HCT116 (cell line): Measurements from ENCODE around the gene OR2B2. TPM values are rescaled to one million over a fixed set of nuclear protein-coding genes. Genes with fewer than 3 reads are reported as not detected.

Experiments used
- ATAC-seq: fragments of 200-7000 bp; cut with Tn5 transposase; 2 replicates; pipeline ENCODE4 v1.9.1; 2020; ENCODE audit warnings: mild to moderate bottlenecking, moderate library complexity
- BruUV-seq: library from RNA; stranded (reverse); fragments of 400-500 nt; replicated peaks from 2 replicates; lab custom pipeline; 2021; lab: Mats Ljungman, UMichigan
- CTCF ChIA-PET: fragments of 300-600 bp; sonication (Branson Sonifier 250); formaldehyde crosslinking; loops from one replicate; lab custom pipeline; 2021; ENCODE audit warnings: antibody characterized with exemption; lab: Charles Lee
- POLR2A ChIA-PET: fragments of 300-600, 350-600 bp; sonication (Branson Sonifier 250); formaldehyde crosslinking; loops from one replicate; lab custom pipeline; 2021; ENCODE audit warnings: antibody characterized with exemption; lab: Charles Lee
- RAD21 ChIA-PET, 2 experiments: fragments of 300-600 bp; sonication (Branson Sonifier 250); formaldehyde crosslinking; loops; one replicate each; lab custom pipeline; 2023; ENCODE audit warnings: low total read pairs in 2 of 2; ENCODE audit not compliant: uncharacterized antibody in 2 of 2, unreplicated experiment in 2 of 2, low non-redundant PET in 1 of 2; lab: Charles Lee
- DNase-seq: peaks from one replicate; pipeline ENCODE4 v3.0.0-alpha.2; 2010; ENCODE audit warnings: low read depth, low spot score
- H2AFZ ChIP-seq: fragments of 200-600 bp; shearing (Covaris generic), sonication (generic); 2 replicates; pipeline ENCODE4 v1.6.1; 2017; ENCODE audit warnings: low read depth, mixed run types, mixed read lengths, antibody characterized with exemption, low read length; ENCODE audit not compliant: poor library complexity, severe bottlenecking
- H3K27ac ChIP-seq: 2 replicates; pipeline ENCODE4 v1.5.1; 2012; ENCODE audit warnings: low read depth, low read length
- H3K27me3 ChIP-seq: fragments of 200-600 bp; sonication (generic); 2 replicates; pipeline ENCODE4 v1.6.1; 2016; ENCODE audit warnings: mixed run types, low read length, mixed read lengths; ENCODE audit not compliant: insufficient read depth
- H3K36me3 ChIP-seq, 2 experiments: fragments of 200-500 bp in 1 of 2; fragments of 200-600 bp in 1 of 2; sonication (Bioruptor generic) in 1 of 2; sonication (generic) in 1 of 2; 2 replicates each; pipeline versions ENCODE4 v1.5.1 to v1.6.1; 2014 to 2016; ENCODE audit warnings: low read length in 2 of 2, inconsistent platforms in 1 of 2, mixed read lengths in 1 of 2, mixed run types in 1 of 2; ENCODE audit not compliant: insufficient read depth in 2 of 2, control insufficient read depth in 1 of 2
- H3K4me1 ChIP-seq, 2 experiments: fragments of 200-600 bp in 1 of 2; sonication (generic) in 1 of 2; 2 replicates each; pipeline versions ENCODE4 v1.5.1 to v1.6.1; 2012 to 2017; ENCODE audit warnings: low read length in 2 of 2, inconsistent platforms in 1 of 2, mild to moderate bottlenecking in 1 of 2, mixed read lengths in 1 of 2, mixed run types in 1 of 2, moderate library complexity in 1 of 2; ENCODE audit not compliant: insufficient read depth in 2 of 2, control insufficient read depth in 1 of 2
- H3K4me2 ChIP-seq: fragments of 200-600 bp; sonication (generic); 2 replicates; pipeline ENCODE4 v1.6.1; 2017; ENCODE audit warnings: mixed run types, low read length, mixed read lengths
- H3K4me3 ChIP-seq, 2 experiments: fragments of 200-600 bp in 1 of 2; sonication (generic) in 1 of 2; replicated peaks in 1 of 2; 2 replicates each; pipeline ENCODE4 v1.5.1; 2011 to 2016; ENCODE audit warnings: low read length in 2 of 2, control low read depth in 1 of 2, low read depth in 1 of 2, mild to moderate bottlenecking in 1 of 2, mixed read lengths in 1 of 2, mixed run types in 1 of 2
- H3K79me2 ChIP-seq: fragments of 200-600 bp; sonication (generic); 2 replicates; pipeline ENCODE4 v1.6.1; 2017; ENCODE audit warnings: mild to moderate bottlenecking, mixed run types, low read length, moderate library complexity, mixed read lengths; ENCODE audit not compliant: insufficient read depth
- H3K9ac ChIP-seq: fragments of 200-600 bp; sonication (generic); 2 replicates; pipeline ENCODE4 v1.6.1; 2016; ENCODE audit warnings: low read length, mixed read lengths
- H3K9me2 ChIP-seq: fragments of 200-600 bp; sonication (generic), shearing (Covaris generic); 2 replicates; pipeline ENCODE4 v1.6.1; 2017; ENCODE audit warnings: mixed run types, mild to moderate bottlenecking, moderate library complexity; ENCODE audit not compliant: insufficient read depth
- H3K9me3 ChIP-seq, 2 experiments: fragments of 200-500 bp in 1 of 2; fragments of 200-600 bp in 1 of 2; sonication (Bioruptor generic) in 1 of 2; sonication (generic) in 1 of 2; 2 replicates each; pipeline ENCODE4 v1.6.1; 2014 to 2017; ENCODE audit warnings: low read length in 2 of 2, mixed read lengths in 2 of 2, inconsistent platforms in 1 of 2, low read depth in 1 of 2, mild to moderate bottlenecking in 1 of 2, mixed run types in 1 of 2, moderate library complexity in 1 of 2; ENCODE audit not compliant: control insufficient read depth in 1 of 2, insufficient read depth in 1 of 2
- H4K20me1 ChIP-seq: fragments of 200-600 bp; sonication (generic), shearing (Covaris generic); 2 replicates; pipeline ENCODE4 v1.6.1; 2017; ENCODE audit warnings: mixed run types, mild to moderate bottlenecking, moderate library complexity; ENCODE audit not compliant: insufficient read depth
- CTCF ChIP-seq, 3 experiments: fragments of 200-600 bp in 1 of 3; sonication (generic) in 1 of 3; IDR thresholded peaks in 2 of 3; conservative IDR thresholded peaks in 1 of 3; 2 replicates each; pipeline ENCODE4 v1.5.1; 2012 to 2017; ENCODE audit warnings: low read depth in 2 of 3, low read length in 2 of 3, antibody characterized with exemption in 1 of 3, borderline replicate concordance in 1 of 3, control low read depth in 1 of 3, mild to moderate bottlenecking in 1 of 3, mixed read lengths in 1 of 3, mixed run types in 1 of 3, moderate library complexity in 1 of 3; ENCODE audit not compliant: insufficient read depth in 1 of 3
- EGR1 ChIP-seq: IDR thresholded peaks from 2 replicates; pipeline ENCODE4 v1.6.1; 2012; ENCODE audit warnings: low read depth
- ELF1 ChIP-seq: IDR thresholded peaks from 2 replicates; pipeline ENCODE4 v1.6.1; 2012; ENCODE audit warnings: low read depth, borderline replicate concordance
- EZH2 ChIP-seq: fragments of 200-600 bp; sonication (generic); IDR thresholded peaks from 2 replicates; pipeline ENCODE4 v1.6.1; 2017; ENCODE audit warnings: antibody characterized with exemption, mixed run types
- EZH2phosphoT487 ChIP-seq: fragments of 200-600 bp; IDR thresholded peaks from 2 replicates; pipeline ENCODE4 v1.6.1; 2018; ENCODE audit warnings: antibody characterized with exemption, borderline replicate concordance
- FOSL1 ChIP-seq: IDR thresholded peaks from 2 replicates; pipeline ENCODE4 v1.6.1; 2012; ENCODE audit warnings: low read depth
- JUND ChIP-seq: IDR thresholded peaks from 2 replicates; pipeline ENCODE4 v1.6.1; 2012
- POLR2AphosphoS5 ChIP-seq: IDR thresholded peaks from 2 replicates; pipeline ENCODE4 v1.6.1; 2011; ENCODE audit warnings: mild to moderate bottlenecking, low read depth, low read length, moderate library complexity
- RAD21 ChIP-seq: IDR thresholded peaks from 2 replicates; pipeline ENCODE4 v1.6.1; 2012; ENCODE audit warnings: low read depth, mild to moderate bottlenecking
- SIN3A ChIP-seq: IDR thresholded peaks from 2 replicates; pipeline ENCODE4 v1.6.1; 2012; ENCODE audit warnings: low read depth
- SP1 ChIP-seq: IDR thresholded peaks from 2 replicates; pipeline ENCODE4 v1.6.1; 2012; ENCODE audit warnings: low read depth
- ZFX ChIP-seq: fragments of 450-650 bp; IDR thresholded peaks from 2 replicates; pipeline ENCODE4 v1.6.1; 2017
- ZNF274 ChIP-seq: fragments of 200-500 bp; sonication (Bioruptor generic); IDR thresholded peaks from 2 replicates; pipeline ENCODE4 v1.6.1; 2014; ENCODE audit warnings: mild to moderate bottlenecking, low read depth, low read length, inconsistent platforms
- intact Hi-C: fragments of 100-400 bp; cut with micrococcal nuclease; formaldehyde crosslinking; loops from 2 replicates; pipeline ENCODE4 v1.10.0; 2022
- total RNA-seq: library from RNA; stranded (reverse); gene quantifications from one replicate; pipeline ENCODE4 v1.2.1, GENCODE V29; 2021; ENCODE audit not compliant: unreplicated experiment

OR2B2 gene
- total RNA-seq, 1 experiment from 2014 or later: not detected

- ChIA-PET RAD21 (no interaction called here), CTCF (no interaction called here), POLR2A (no interaction called here)
- Histone ChIP-seq H3K4me2 (no peak overlapping the region), H3K4me1 (no peaks in the 10 kb centered on the region), H3K27ac (no peak overlapping the region), H3K9ac (no peak overlapping the region), H3K79me2 (no peaks in the 10 kb centered on the region), H3K36me3 (no peaks in the 10 kb centered on the region), H3K9me3 (no peaks in the 10 kb centered on the region), H3K27me3 (no peaks in the 10 kb centered on the region), H2AFZ (no peak overlapping the region), H3K4me3 (no peak overlapping the region), H3K9me2 (no peaks in the 10 kb centered on the region), H4K20me1 (no peaks in the 10 kb centered on the region)
- ATAC-seq: no peak
- BruUV-seq: no TSS peak
- intact Hi-C loops: no loop called here
- TF ChIP-seq SIN3A: no peak
- no peak for TF ChIP-seq CTCF (IDR thresholded peaks at IDR 0.05 in 2 of 3, conservative IDR thresholded peaks at IDR 0.05 in 1 of 3; ENCODE audit: borderline replicate concordance in 1 of 3, insufficient read depth in 1 of 3, low read depth in 2 of 3, low read length in 2 of 3)
- no peak for TF ChIP-seq EZH2
- TF ChIP-seq ZNF274: no peak
- no peak for TF ChIP-seq EGR1
- TF ChIP-seq SP1: no peak
- TF ChIP-seq ZFX: no peak
- TF ChIP-seq RAD21: no peak
- TF ChIP-seq FOSL1: no peak
- TF ChIP-seq JUND: no peak
- TF ChIP-seq POLR2AphosphoS5: no peak
- no peak for TF ChIP-seq ELF1
- TF ChIP-seq EZH2phosphoT487: no peak
- no peak for DNase-seq
These were observed 28.6 kb upstream of the OR2B2 start for GRCh38 chr6:27940766-27941165.
